MG63 (cell line): ENCODE data around the gene YRDC. TPM values are rescaled to one million over a fixed set of nuclear protein-coding genes. Genes with fewer than 3 reads are reported as not detected.

Experiments
- DNase-seq: peaks from one replicate; pipeline ENCODE4 v3.0.0-alpha.2; 2020
- H3K27me3 ChIP-seq: fragments of 250-450 bp; sonication (Bioruptor Pico); 2 replicates; pipeline ENCODE4 v1.5.1; 2020; ENCODE audit warnings: mild to moderate bottlenecking, moderate library complexity
- H3K36me3 ChIP-seq: fragments of 250-450 bp; sonication (Bioruptor Pico); 2 replicates; pipeline ENCODE4 v1.5.1; 2020; ENCODE audit warnings: mild to moderate bottlenecking, moderate library complexity
- H3K4me3 ChIP-seq: fragments of 250-450 bp; sonication (Bioruptor Pico); 2 replicates; pipeline ENCODE4 v1.5.1; 2020; ENCODE audit warnings: mild to moderate bottlenecking, moderate library complexity
- H3K9me3 ChIP-seq: fragments of 250-450 bp; sonication (Bioruptor Pico); 2 replicates; pipeline ENCODE4 v1.5.1; 2020; ENCODE audit warnings: mild to moderate bottlenecking, moderate library complexity
- total RNA-seq: library from RNA; depleted of rRNA; stranded (reverse); fragments of >200 nt; shearing (Covaris generic); gene quantifications from 2 replicates; pipeline ENCODE4 v1.2.3, GENCODE V29; 2014; ENCODE audit warnings: low replicate concordance; rRNA removed

Gene YRDC
- total RNA-seq, 1 experiment from 2014 or later = 37.8 TPM

DNA sequence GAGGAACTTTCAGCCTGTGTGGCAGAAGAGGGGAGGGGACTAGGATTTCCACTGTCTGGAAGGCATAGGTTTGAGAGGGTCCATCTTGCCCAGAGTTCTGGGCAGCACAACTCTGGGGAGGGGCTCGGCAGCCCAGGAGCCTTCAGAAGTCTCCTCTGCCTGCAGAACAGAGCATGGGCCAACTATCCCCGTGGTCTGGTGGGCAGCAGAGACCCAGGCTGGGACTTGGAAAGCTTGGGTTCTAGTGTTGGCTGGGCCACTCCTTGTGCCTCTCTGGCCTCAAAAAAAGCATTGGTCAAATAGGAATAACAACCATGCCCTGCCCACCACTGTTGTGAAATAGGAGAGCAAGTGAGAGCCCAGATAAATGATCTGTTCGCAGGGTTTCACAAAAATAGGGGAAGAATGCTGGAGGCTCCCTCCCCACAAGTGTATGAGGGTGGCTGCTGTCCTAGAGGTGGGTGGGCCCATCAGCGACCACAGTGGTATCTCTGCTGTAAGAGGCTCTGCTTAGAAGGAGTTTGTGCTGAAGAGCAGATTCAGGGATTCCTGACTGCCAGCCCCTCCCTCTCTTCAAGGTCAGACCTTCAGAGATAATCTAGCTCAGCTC, 52.0 kb downstream of the YRDC start:
- H3K36me3 ChIP-seq = no peaks in the 10 kb centered on the region
- DNase-seq = no peak
- peaks cover 21% of the 10 kb centered on the region for H3K27me3 ChIP-seq
- H3K4me3 ChIP-seq = no peak overlapping the region
- no peaks in the 10 kb centered on the region for H3K9me3 ChIP-seq

GRCh38 chr1:37755290-37755689, 52.7 kb downstream of the YRDC start:
- H3K27me3 ChIP-seq = peaks cover 27% of the 10 kb centered on the region
- H3K36me3 ChIP-seq = no peaks in the 10 kb centered on the region
- DNase-seq = no peak
- no peak overlapping the region for H3K4me3 ChIP-seq
- H3K9me3 ChIP-seq = no peaks in the 10 kb centered on the region

GRCh38 chr1:37753473-37754321, 54.3 kb downstream of the YRDC start:
- H3K27me3 ChIP-seq = peaks cover 31% of the 10 kb centered on the region

More at GRCh38 chr1:37753473-37754321, 54.3 kb downstream of the YRDC start:
- no peak overlapping the region for H3K4me3 ChIP-seq
- H3K36me3 ChIP-seq = no peaks in the 10 kb centered on the region
- no peak for DNase-seq
- H3K9me3 ChIP-seq = no peaks in the 10 kb centered on the region

Other genes starting within 250 kb of the YRDC start
- 66.5 and 126 TPM in 2 replicates for gene GNL2, start 212.3 kb downstream of the YRDC start, total RNA-seq
- not detected in 2 replicates for gene RSPO1, start 173.3 kb downstream of the YRDC start, total RNA-seq
- gene CDCA8, start 115.7 kb downstream of the YRDC start, total RNA-seq = 6.3 and 14.2 TPM in 2 replicates
- not detected in 2 replicates for gene EPHA10, start 43.1 kb downstream of the YRDC start, total RNA-seq
- gene MANEAL, start 14.4 kb downstream of the YRDC start, total RNA-seq = 8.8 and 15.0 TPM in 2 replicates
- 22.3 and 68.2 TPM in 2 replicates for gene C1orf122, start 418 bp downstream of the YRDC start, total RNA-seq
- 2.2 and 2.5 TPM in 2 replicates for gene MTF1, start 51.4 kb upstream of the YRDC start, total RNA-seq
- gene INPP5B, start 138.8 kb upstream of the YRDC start, total RNA-seq = 12.4 and 19.2 TPM in 2 replicates
- 91.1 and 159 TPM in 2 replicates for gene SF3A3, start 181.8 kb upstream of the YRDC start, total RNA-seq
- gene FHL3, start 197.3 kb upstream of the YRDC start, total RNA-seq = 13.7 and 26.0 TPM in 2 replicates
- 101 and 200 TPM in 2 replicates for gene UTP11, start 204.5 kb upstream of the YRDC start, total RNA-seq
- gene POU3F1, start 238.6 kb upstream of the YRDC start, total RNA-seq = not detected in 2 replicates